KMS-11 (cell line): ENCODE results near the gene SCART1.
"Not testable (repeated sequence)": the region's sequence is repeated elsewhere in the genome, so short reads cannot be mapped to it uniquely, and the experiment has no call there.

Source experiments
- H2AFZ ChIP-seq: fragments of 200-600 bp; sonication (generic); 2 replicates; pipeline ENCODE4 v1.6.1; 2016; ENCODE audit warnings: antibody characterized with exemption, mixed run types, low read depth
- H3K27ac ChIP-seq: fragments of 200-600 bp; sonication (generic); 2 replicates; pipeline ENCODE4 v1.6.1; 2016; ENCODE audit warnings: mild to moderate bottlenecking, mixed run types
- H3K27me3 ChIP-seq: fragments of 200-600 bp; sonication (generic); 2 replicates; pipeline ENCODE4 v1.6.1; 2017; ENCODE audit warnings: mild to moderate bottlenecking, low read depth, mixed run types, moderate library complexity; ENCODE audit not compliant: insufficient read depth
- H3K36me3 ChIP-seq: fragments of 200-600 bp; sonication (generic); 2 replicates; pipeline ENCODE4 v1.6.1; 2017; ENCODE audit warnings: mild to moderate bottlenecking, mixed run types; ENCODE audit not compliant: insufficient read depth
- H3K4me1 ChIP-seq: fragments of 200-600 bp; sonication (generic); 2 replicates; pipeline ENCODE4 v1.6.1; 2016; ENCODE audit warnings: mild to moderate bottlenecking, low read depth, mixed run types; ENCODE audit not compliant: poor library complexity, severe bottlenecking
- H3K4me2 ChIP-seq: fragments of 200-600 bp; sonication (generic); 2 replicates; pipeline ENCODE4 v1.7.0; 2016; ENCODE audit warnings: mild to moderate bottlenecking, mixed run types
- H3K4me3 ChIP-seq: fragments of 200-600 bp; sonication (generic); IDR thresholded peaks from 2 replicates; pipeline ENCODE4 v1.6.1; 2017; ENCODE audit warnings: low read depth, low read length, mixed read lengths; ENCODE audit not compliant: insufficient read depth
- H3K79me2 ChIP-seq: fragments of 200-600 bp; sonication (generic); 2 replicates; pipeline ENCODE4 v1.6.1; 2016; ENCODE audit warnings: low read depth, mixed run types; ENCODE audit not compliant: insufficient read depth
- H3K9ac ChIP-seq: fragments of 200-600 bp; sonication (generic); 2 replicates; pipeline ENCODE4 v1.6.1; 2016; ENCODE audit warnings: mild to moderate bottlenecking, mixed run types
- H4K20me1 ChIP-seq: fragments of 200-600 bp; sonication (generic); 2 replicates; pipeline ENCODE4 v1.6.1; 2016; ENCODE audit warnings: mild to moderate bottlenecking, mixed run types; ENCODE audit not compliant: insufficient read depth
- CTCF ChIP-seq: fragments of 200-600 bp; sonication (generic); conservative IDR thresholded peaks from 2 replicates; pipeline ENCODE4 v1.6.1; 2017; ENCODE audit warnings: low read depth, mild to moderate bottlenecking, antibody characterized with exemption, low read length, moderate library complexity, mixed read lengths

The SCART1 gene

GRCh38 chr10:133511408-133511807 is 57.7 kb downstream of the SCART1 start:
- Histone ChIP-seq H4K20me1 (no peaks in the 10 kb centered on the region), H3K27me3 (no peaks in the 10 kb centered on the region; the same call in 1 of the 2 replicates), H3K4me1 (no peaks in the 10 kb centered on the region), H3K36me3 (no peaks in the 10 kb centered on the region), H2AFZ (no peak overlapping the region), H3K79me2 (no peaks in the 10 kb centered on the region), H3K27ac (no peak overlapping the region), H3K9ac (no peak overlapping the region), H3K4me2 (no peak overlapping the region), H3K4me3 (no peak overlapping the region)
- no peak for TF ChIP-seq CTCF

- Histone ChIP-seq H3K4me2 (no peak overlapping the region), H3K27me3 (no peaks in the 10 kb centered on the region; the same call in 1 of the 2 replicates), H3K9ac (no peak overlapping the region), H3K36me3 (no peaks in the 10 kb centered on the region), H3K27ac (no peak overlapping the region), H3K4me1 (no peaks in the 10 kb centered on the region), H4K20me1 (no peaks in the 10 kb centered on the region), H3K4me3 (no peak overlapping the region), H2AFZ (no peak overlapping the region), H3K79me2 (no peaks in the 10 kb centered on the region)
- no peak for TF ChIP-seq CTCF
These were observed 58.3 kb downstream of the SCART1 start for GRCh38 chr10:133511907-133512528.

- TF ChIP-seq CTCF: no peak
- H3K27me3 ChIP-seq: no peaks in the 10 kb centered on the region; the same call in 1 of the 2 replicates
These were observed 61.7 kb downstream of the SCART1 start for GRCh38 chr10:133515471-133515870.

GRCh38 chr10:133516057-133516456 is 62.3 kb downstream of the SCART1 start:
- Histone ChIP-seq H3K4me2 (no peak overlapping the region), H3K4me3 (no peak overlapping the region), H3K27ac (no peak overlapping the region), H3K27me3 (no peaks in the 10 kb centered on the region; the same call in 1 of the 2 replicates), H3K4me1 (no peaks in the 10 kb centered on the region), H2AFZ (no peak overlapping the region), H3K79me2 (no peaks in the 10 kb centered on the region), H3K9ac (no peak overlapping the region), H3K36me3 (no peaks in the 10 kb centered on the region), H4K20me1 (no peaks in the 10 kb centered on the region)
- no peak for TF ChIP-seq CTCF

More at GRCh38 chr10:133515471-133515870, 61.7 kb downstream of the SCART1 start:
- H3K4me3 ChIP-seq: no peak overlapping the region
- H4K20me1 ChIP-seq: no peaks in the 10 kb centered on the region
- H3K4me1 ChIP-seq: no peaks in the 10 kb centered on the region
- no peak overlapping the region for H3K27ac ChIP-seq
- no peak overlapping the region for H3K9ac ChIP-seq
- H2AFZ ChIP-seq: no peak overlapping the region
- no peak overlapping the region for H3K4me2 ChIP-seq
- H3K36me3 ChIP-seq: no peaks in the 10 kb centered on the region
- H3K79me2 ChIP-seq: no peaks in the 10 kb centered on the region

GRCh38 chr10:133518517-133518916 is 64.8 kb downstream of the SCART1 start:
- not testable (repeated sequence) for H3K27me3 ChIP-seq, H4K20me1 ChIP-seq, H2AFZ ChIP-seq, H3K4me1 ChIP-seq, H3K9ac ChIP-seq, H3K27ac ChIP-seq, H3K79me2 ChIP-seq, H3K4me3 ChIP-seq, H3K4me2 ChIP-seq, H3K36me3 ChIP-seq
